NCI-H2196 treated with DMSO at 0.1 percent for 48 hours (cell line): ENCODE results near the gene TRIM58.

Experiments
- DNase-seq: peaks from one replicate; lab custom pipeline; 2025; ENCODE audit not compliant: unreplicated experiment; lab: John Stamatoyannopoulos, UW

Gene TRIM58, protein sequence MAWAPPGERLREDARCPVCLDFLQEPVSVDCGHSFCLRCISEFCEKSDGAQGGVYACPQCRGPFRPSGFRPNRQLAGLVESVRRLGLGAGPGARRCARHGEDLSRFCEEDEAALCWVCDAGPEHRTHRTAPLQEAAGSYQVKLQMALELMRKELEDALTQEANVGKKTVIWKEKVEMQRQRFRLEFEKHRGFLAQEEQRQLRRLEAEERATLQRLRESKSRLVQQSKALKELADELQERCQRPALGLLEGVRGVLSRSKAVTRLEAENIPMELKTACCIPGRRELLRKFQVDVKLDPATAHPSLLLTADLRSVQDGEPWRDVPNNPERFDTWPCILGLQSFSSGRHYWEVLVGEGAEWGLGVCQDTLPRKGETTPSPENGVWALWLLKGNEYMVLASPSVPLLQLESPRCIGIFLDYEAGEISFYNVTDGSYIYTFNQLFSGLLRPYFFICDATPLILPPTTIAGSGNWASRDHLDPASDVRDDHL

GRCh38 chr1:247857069-247857984 is at the start of gene TRIM58:
Gene TRIM58 (plus strand): TSS chr1:247857187. CDS start chr1:247857247, 60 bp downstream.
- no peak for DNase-seq

GRCh38 chr1:247812637-247813036 is 44.4 kb upstream of the TRIM58 start:
- DNase-seq = no peak

- no peak for DNase-seq
These were observed 34.9 kb upstream of the TRIM58 start for GRCh38 chr1:247822060-247822459.

DNA sequence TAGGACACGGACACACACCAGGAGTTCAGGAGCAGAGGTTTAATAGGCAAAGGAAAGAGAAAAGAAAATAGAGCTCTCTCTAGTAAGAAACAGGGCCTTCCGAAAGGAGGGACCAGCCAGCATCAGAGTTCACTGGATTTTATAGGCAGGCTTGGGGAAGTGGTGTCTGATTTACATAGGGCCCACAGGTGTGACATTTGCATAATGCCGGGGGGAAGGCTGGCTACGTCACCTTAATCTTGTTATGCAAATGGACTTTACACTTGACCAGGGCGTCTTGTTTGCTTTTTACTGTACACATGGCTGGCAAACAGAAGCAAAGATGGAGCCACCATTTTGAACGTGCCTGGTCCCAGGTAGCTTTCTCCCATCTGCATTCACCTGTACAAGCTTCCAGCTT is 33.0 kb upstream of the TRIM58 start, which contains the start of gene OR14A16:
Gene OR14A16, minus strand, starts transcription at position 97 of the 400 bp plus-strand sequence. CDS start 8,390 bp downstream, outside the sequence.
- DNase-seq = no peak

DNA sequence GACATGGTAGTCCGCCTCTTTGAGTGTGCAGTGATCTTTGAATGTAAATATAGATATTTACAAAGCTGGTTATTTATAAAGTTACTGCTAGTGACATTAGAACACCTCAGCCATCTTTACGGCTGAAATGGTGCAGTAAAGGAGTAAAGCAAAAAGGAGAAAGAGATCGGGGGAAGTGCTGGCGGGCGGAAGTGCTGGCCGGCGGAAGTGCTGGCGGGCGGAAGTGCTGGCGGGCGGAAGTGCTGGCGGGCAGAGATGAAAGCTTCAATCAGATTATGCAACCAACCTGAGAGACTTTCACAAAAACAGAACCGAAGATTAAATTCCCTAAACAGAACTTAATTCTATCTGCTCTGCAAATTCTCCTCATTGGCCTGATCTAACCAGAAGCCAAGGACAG is 31.6 kb upstream of the TRIM58 start:
- DNase-seq = no peak

DNA sequence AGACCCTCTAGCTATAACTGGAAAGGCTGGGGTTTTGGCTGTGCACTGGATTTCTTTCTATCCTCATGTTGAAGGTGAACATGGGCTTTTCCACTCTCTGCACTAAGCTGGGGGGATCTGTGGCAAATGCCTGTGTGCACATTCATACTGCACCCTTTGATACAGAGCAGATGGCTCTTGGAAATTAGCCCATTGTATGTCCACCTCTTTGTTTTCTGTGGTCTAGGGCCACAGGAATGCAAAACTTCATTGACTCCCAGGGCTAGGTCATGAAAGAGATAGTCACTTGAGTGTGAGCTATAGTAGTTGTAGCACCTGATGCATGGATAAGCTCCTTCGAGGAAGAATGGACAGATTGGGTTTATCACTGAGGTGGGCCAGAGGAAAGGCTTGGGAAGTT is 27.3 kb upstream of the TRIM58 start:
- no peak for DNase-seq

DNA sequence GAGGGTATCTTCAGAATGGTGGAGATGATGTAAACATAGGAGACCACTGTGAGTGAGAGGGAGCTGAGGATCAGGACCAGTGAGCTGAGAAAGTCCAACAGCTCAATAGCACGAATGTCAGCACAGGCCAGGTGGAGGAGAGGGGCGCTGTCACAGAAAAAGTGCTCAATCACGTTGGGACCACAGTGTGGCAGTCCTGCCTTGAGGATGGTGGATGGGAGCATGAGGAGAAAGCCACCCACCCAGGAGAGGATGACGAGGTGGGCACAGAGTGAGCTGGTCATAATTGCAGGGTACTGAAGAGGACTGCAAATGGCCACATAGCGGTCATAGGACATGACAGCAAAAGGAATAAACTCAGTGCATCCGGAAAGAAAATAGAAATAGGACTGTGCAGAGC is 23.4 kb upstream of the TRIM58 start:
- DNase-seq = no peak

DNA sequence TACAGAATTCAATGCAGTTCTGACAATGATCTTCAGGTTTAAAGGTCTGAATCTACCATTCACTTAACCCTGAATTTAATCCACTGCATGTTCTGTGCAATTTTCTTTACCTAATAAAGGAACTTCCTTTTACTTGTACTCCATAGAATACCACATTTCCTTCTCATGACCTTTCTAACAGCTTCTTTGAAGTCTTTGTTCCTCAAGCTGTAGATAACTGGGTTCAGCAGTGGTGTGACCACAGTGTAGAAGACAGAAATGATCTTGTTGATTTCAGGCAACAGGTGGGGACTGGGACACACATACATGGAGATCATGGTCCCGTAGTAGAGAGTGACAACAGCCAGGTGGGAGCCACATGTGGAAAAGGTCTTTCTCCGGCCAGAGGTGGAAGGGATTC is 16.2 kb upstream of the TRIM58 start:
- DNase-seq = no peak

GRCh38 chr1:247841796-247842195 is 15.2 kb upstream of the TRIM58 start, which contains the start of gene OR11L1:
Gene OR11L1 (minus strand): TSS chr1:247841896. CDS start chr1:247841896, 0 bp downstream.
- DNase-seq = no peak

DNA sequence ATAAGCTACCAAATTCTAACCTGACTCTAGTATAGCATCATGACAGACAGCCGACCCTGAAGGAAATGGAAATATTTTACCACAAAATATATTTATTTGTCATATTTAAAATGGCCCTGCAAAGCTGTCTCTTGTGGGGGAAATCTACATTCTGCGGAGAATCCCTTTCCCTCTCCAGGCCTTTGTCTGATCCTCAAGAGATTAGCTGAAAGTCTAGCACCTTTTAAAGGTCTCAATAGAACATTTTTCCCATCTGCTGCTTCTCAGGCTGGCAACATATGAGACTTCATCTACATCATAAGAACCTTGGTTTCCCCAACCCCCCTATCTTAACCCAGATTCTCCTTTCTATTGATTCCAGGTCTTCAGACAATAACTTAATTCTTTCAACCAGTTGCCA is 13.6 kb upstream of the TRIM58 start:
- no peak for DNase-seq

- DNase-seq = no peak
These were observed 11.8 kb upstream of the TRIM58 start for GRCh38 chr1:247845011-247845692.

GRCh38 chr1:247845693-247846017 is 11.3 kb upstream of the TRIM58 start:
- DNase-seq = no peak

DNA sequence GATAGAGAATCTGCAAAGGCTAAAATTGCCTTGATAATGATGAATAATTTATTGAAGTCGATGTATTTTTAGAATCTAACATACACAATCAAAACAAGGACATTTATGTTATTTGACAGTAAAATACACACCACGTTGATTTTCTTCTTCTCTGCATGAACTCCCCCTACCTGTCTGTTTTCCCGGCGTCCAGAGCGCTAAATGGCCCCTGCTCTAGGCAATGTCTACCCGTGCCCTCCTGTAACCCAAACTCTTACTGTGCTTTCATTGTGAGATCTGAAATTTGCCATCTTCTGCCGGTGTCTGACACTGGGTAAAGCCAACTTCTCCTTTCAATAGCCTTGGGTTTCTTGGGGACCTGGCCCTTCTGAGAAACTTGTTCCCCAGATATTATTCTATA is 8.6 kb upstream of the TRIM58 start:
- DNase-seq = no peak

GRCh38 chr1:247849616-247850015 is 7.4 kb upstream of the TRIM58 start:
- no peak for DNase-seq

DNA sequence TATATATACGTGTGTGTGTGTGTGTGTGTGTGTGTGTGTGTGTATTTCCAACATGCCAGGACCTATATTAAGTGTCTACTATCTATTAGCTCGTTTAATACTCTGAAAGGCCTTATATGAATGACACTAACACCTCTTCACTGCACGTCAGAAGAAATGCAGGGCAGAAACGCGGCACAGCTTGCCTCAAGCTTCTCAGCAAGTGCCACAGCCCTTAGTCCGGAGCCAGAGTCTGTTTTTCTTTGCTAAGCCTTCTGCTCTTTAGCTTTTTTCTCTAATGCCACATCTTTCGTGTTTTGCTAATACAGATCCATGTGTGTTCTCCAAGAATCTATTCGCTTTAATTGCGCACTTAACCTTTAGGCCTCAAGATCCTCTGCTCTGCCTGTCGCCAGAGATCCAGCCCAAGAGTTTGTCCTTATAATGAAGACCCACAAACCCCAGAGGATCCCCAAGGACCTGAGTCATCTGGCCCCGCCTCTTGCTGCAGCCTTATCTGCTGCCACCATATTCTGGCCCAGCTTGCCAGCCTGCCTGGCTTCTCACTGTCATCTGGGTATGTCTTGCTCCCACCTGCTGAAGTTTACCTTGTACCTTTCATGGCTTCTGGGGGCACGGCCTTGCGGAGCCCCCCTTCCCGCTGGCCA is 2.0 kb upstream of the TRIM58 start:
- no peak for DNase-seq

DNA sequence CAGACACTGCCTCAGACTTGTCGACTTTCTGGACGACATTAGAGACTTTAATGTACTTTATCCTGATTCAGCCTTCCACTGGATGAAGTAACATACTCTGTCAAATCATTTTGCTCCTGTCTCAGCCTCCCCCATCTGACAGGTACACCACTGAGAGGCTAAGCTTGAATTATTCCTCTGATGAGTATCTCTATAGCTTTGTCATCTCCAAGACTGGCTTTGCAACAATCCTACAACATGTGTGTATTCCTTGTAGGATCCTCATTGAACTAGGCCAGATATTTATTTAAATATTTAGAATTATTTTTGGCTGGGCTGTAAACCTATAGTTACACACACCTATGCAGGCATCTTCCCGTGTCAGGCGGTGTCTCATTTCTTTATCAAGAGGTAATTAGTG is 1.1 kb upstream of the TRIM58 start:
- DNase-seq = no peak

DNA sequence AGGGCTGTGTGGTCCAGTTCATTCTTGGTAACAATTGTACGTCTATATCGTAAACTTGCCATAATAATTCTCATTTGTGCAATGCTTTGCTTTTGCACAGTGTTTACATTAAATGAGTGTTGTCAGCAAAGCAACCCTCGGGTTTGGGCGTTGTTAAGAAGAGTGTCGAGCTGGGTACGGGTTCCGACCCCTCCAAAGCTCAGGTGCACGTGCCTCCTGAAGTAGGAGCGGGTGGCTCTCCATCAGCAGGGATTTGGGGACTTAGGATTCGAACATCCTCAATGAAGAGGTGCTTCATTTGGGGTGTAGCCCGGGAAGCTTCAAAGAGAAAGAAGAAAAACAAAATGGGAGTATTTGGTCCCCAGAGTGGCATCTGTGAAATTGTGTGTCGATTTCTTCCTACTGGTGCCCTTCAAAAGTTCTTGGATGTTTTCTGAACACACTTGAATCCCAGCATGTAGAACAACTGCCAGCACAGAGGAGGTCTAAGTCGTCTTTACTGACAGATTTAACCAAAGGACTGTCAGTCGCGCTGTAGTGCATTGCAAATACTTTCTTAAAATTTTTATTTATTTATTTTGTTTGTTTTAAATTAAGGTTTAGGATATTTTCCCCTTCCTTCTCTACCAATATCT is 1.1 kb downstream of the TRIM58 start:
- DNase-seq = no peak

DNA sequence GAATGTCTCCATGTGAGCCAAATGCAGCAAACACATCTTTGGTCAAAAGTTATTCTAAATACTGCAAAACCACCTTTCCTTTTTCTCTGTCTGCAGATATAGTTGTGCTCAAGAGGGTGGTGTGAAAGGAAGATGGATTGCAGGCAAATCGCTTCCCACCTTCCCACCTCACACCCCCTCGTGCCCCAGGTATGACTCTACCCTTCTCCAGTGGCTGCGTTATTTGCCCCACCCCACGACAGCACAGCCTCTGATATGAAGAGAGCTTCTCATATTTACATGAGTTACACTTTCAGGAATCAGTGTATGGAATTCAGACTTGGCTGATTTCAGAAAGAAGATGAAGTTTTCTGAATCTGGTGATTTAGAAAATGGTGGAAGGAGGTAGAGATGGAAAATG is 5.8 kb downstream of the TRIM58 start:
- no peak for DNase-seq

- no peak for DNase-seq
These were observed 7.7 kb downstream of the TRIM58 start for GRCh38 chr1:247864644-247865043.

DNA sequence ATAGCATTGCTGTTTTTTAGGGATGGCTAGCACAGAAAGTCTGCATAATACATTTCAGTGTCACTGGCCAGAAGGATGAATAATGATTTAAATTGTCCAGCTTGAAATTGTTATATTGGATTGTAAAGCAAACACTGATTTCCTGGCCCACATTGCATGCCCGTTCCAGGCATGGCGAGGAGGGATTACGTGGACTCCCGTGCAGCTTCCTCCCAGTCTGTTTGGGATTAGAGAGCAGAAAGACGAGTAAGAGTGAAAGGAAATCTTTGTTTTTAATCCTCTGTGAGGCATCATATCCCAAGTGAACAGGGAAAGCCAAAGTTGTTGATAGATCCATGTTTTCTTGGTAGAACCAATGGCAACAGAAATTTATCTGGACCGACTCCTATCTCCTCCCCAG is 8.4 kb downstream of the TRIM58 start:
- DNase-seq = no peak
